Fibroblast of skin of abdomen (primary cell): Measurements from ENCODE around the gene HIVEP1.
"Not testable (repeated sequence)": the region's sequence is repeated elsewhere in the genome, so short reads cannot be mapped to it uniquely, and the experiment has no call there.

Experiments
- DNase-seq: peaks from one replicate; pipeline ENCODE4 v3.0.0-alpha.2; 2013

The HIVEP1 gene

DNA sequence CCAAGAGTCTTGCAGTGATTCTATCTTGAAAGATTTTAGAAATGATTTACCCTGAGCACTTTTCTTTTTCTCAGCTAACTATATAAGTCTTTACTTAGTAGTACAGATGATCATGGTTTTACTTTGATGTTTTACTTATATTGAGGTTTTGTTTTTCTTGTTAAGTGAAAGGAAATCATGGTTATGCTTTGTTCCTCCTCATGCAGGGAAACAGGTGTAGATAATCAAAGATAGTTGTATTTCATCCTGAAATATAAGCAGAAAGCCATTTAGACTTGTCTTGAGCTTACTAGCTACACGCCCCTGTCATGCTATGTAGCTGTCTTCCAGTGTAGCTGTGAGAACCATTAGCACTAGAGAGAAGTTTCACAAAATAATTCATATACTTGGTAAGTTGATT lies 113.9 kb downstream of the HIVEP1 start:
- no peak for DNase-seq

GRCh38 chr6:12129523-12129922 lies 117.4 kb downstream of the HIVEP1 start:
- DNase-seq = no peak

GRCh38 chr6:12132351-12133222 lies 120.5 kb downstream of the HIVEP1 start:
- no peak for DNase-seq

DNA sequence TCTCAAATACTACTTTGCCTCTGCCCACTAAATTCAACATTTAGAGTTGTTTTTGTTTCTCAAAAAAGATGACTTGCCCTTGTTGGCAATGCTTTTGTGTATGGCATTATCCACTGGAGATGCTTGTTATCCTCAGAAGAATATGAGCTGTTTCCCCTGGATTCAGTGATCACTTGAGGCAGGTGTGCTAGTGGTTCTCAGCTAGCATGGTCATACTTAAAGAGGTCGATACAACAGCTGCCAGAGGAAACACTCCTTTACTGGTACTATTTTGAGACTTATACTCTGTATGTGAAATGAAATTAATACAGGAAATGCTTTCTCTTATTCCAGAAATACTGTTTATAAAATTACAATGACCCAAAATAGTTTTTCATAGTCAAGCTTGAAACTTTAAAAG lies 122.5 kb downstream of the HIVEP1 start:
- no peak for DNase-seq

GRCh38 chr6:12134991-12135390 lies 122.9 kb downstream of the HIVEP1 start:
- no peak for DNase-seq

- peak; percentile 31 for DNase-seq
Observed at GRCh38 chr6:12136905-12137304, 124.8 kb downstream of the HIVEP1 start.

DNA sequence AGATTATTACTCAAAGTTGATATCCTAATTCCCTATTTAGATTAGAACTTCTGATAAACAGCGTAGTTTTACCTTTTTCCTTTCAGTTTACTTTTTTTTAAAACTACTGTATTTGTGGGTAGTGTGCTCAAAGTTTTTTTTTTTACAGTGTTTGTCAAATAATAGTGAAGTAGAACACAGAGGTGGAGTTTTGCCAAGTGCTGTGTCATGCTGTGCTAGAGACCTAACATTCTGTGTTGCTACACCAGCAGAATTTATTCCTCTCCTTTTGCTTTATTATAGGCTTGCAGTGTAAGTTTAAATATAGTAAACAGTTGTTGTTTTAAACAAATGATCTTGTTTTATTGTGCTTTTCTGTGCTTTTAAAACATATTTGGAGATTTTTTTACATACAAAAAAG lies 125.4 kb downstream of the HIVEP1 start:
- peak; percentile 68 for DNase-seq

DNA sequence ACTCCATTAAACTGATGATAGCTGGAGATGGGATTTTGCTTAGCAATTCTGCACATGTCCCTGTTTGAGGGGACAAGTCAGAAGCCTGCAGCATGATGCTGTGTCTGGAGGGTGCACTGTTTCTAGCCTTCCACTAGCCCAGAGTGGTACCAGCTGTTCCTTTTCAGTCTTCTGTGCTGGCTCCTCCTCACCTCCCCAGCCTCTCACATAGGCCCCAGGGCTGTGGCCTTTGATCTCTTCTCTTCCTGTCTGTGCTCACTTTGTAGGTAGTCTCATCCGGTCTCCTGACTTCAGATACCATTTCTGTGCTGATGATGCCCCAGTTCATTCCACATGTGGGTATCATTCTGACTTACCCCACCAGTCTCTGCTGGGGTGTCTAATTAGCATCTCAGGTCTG lies 126.3 kb downstream of the HIVEP1 start:
- DNase-seq = no peak

GRCh38 chr6:12138936-12139335 lies 126.8 kb downstream of the HIVEP1 start:
- no peak for DNase-seq

- peak; percentile 22 for DNase-seq
Observed at GRCh38 chr6:12147557-12148316, 135.6 kb downstream of the HIVEP1 start.

DNA sequence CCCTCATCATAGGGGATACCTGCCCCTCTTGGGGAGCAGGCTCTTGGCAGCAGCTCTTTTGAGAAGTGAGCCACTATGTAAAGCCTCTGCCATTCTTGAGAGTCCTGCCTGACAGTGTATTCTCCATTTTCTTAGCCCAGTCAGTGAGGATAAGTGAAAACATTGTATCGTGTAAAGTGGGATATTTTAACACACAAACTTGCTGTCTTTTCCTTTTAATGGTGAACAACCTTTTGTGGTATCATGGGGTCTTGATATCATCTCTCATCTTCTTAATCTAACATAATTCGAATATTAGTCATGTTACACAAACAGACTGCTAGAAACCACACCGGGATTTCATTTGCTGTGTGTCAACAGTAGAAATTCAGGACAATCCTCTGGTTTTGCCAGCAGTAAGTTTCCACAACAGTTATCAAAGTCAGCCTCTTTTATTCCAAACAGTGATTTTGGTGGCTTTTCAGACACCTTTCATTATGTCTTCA lies 136.2 kb downstream of the HIVEP1 start:
- DNase-seq = peak; percentile 73

GRCh38 chr6:12148841-12149240 lies 136.7 kb downstream of the HIVEP1 start:
- peak; percentile 16 for DNase-seq

GRCh38 chr6:12149944-12150510 lies 137.9 kb downstream of the HIVEP1 start:
- DNase-seq = no peak

DNA sequence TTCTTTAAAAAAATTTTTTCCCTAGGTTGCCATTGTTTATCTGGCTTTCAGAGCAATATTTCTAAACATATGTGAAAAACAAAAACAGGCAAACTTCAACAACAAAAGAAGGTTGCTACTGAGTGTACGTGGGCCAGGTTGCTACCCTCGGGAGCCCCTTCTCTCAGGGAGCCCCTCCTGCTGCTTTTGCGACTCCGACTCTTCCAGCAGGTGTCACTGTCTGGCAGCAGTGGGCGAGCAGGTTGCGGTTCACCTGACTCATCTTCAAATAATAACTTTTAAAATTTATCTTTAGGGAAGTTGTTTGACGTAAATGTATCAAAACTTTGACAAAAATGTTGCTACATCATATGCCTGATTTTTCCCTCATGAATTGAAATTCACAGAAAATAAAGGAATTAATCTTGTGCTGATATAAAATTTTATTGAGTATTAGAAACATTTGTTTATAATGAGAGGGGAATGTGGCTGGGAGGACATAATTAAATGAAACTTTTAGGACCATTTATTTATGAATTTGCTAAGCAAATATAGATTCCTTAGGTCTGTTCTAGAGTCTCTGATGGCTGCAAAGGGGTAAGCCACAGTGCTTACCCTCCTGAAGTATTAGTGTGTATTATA lies 138.8 kb downstream of the HIVEP1 start:
- no peak for DNase-seq

- DNase-seq = no peak
Observed at GRCh38 chr6:12151433-12151820, 139.3 kb downstream of the HIVEP1 start.

DNA sequence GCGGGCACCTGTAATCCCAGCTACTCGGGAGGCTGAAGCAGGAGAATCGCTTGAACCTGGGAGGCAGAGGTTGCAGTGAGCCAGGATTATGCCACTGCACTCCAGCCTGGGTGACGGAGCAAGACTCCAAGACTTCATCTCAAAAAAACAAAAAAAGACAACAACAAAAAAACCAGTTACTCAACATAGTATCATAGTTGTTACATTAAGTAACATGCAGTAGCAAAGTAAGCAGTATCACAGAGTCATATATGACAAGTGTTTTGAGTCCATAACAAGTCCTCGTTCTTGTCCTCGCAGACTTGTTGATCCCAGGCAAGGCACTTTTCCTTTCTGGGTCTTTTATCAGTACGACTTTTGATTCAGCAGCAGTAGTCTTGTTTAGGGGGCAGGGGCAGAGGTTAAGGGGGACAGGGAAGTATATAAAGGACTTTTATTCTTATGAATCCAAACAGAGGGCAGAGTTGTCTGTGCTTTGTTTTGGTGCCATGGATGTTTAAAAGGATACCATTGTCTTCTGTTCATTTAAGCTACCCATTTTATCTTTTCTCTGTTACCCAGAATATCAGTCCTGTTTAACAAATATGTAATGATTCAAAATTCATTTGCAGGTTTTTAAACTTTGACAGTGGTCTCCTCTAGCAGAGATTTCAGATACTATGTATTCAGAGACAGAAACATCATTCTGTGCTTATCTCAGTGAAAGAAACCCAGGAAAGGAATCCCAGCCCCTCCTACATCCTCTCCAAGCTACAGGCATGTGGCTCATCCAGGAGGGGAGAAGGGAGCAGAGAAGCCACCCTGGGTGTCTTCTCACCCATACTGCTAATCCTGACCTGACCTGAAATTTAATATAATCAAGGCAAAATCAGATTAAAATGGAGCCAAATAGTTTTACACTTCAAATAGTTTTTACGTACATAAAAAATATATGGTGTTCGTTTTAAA lies 140.2 kb downstream of the HIVEP1 start:
- no peak for DNase-seq

- DNase-seq = not testable (repeated sequence)
Observed at GRCh38 chr6:12155769-12156168, 143.7 kb downstream of the HIVEP1 start.

- DNase-seq = no peak
Observed at GRCh38 chr6:12158686-12159415, 146.7 kb downstream of the HIVEP1 start.

DNA sequence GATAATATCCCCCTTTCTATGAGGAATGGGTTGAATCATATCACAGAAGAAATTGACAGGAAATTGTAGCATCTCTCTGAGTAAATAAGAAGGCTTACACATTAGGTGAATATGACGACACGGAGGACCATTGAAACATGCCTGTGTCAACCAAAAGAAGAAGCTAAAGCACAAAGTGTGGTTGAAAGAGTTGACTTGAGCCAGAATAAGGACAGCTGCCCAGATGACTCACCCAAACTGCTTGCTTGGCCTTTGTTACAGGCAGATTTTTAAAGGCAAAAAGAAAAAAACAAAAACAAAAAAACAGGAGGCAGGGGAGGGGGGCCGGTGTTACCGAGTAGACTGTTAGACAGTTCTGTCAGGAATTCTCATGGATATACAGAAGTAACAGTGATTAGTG lies 148.2 kb downstream of the HIVEP1 start:
- DNase-seq = no peak

DNA sequence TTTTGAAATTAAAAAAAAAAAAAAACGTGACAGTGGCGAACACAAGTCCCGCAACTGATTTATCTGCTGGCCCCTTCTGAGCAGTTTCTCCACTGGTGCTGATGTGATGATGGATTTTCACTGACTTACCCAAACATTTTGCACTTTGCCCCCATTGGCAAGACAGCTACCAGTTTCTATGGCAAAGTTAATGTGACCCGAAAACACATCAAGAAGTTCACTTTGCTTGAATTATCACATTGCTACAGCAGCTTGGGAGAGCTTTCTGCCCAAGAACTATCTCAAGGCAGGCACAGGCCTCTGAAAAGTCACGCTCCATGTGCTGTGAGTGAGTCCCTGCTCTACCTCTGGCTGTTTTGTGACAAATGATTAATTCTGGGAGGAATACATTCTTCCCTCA lies 150.1 kb downstream of the HIVEP1 start:
- DNase-seq = no peak

- DNase-seq = no peak
Observed at GRCh38 chr6:12163149-12163548, 151.0 kb downstream of the HIVEP1 start.
